ENCODE measurements around the gene TRAPPC14.

TRAPPC14 gene

GRCh38 chr7:100122568-100122967, 36.0 kb downstream of the TRAPPC14 start:
- DNase-seq, result no peak

GRCh38 chr7:100122067-100122466, 36.5 kb downstream of the TRAPPC14 start:
- DNase-seq, result no peak

GRCh38 chr7:100120733-100121036, 37.8 kb downstream of the TRAPPC14 start:
- no peak for DNase-seq

- peak; percentile 64 for DNase-seq
Measured at GRCh38 chr7:100119970-100120732, 38.4 kb downstream of the TRAPPC14 start.

GRCh38 chr7:100119072-100119969, 39.2 kb downstream of the TRAPPC14 start, which contains the start of the genes CNPY4 and TAF6:
CNPY4 (plus strand) TSS chr7:100119634; CDS start chr7:100119745, 111 bp downstream.
TAF6 (minus strand) TSS chr7:100119358; CDS start chr7:100114209, 5,149 bp downstream.
- DNase-seq, result peak; percentile 95

- no peak for DNase-seq
Measured at GRCh38 chr7:100118388-100119071, 40.0 kb downstream of the TRAPPC14 start.

- no peak for DNase-seq
Measured at GRCh38 chr7:100115026-100115425, 43.5 kb downstream of the TRAPPC14 start.

- no peak for DNase-seq
Measured at GRCh38 chr7:100111914-100112313, 46.6 kb downstream of the TRAPPC14 start.

GRCh38 chr7:100111156-100111555, 47.4 kb downstream of the TRAPPC14 start:
- no peak for DNase-seq

GRCh38 chr7:100109521-100110163, 48.9 kb downstream of the TRAPPC14 start:
- DNase-seq, result no peak

GRCh38 chr7:100107890-100108289, 50.6 kb downstream of the TRAPPC14 start:
- DNase-seq, result no peak

GRCh38 chr7:100107125-100107737, 51.3 kb downstream of the TRAPPC14 start:
- no peak for DNase-seq

GRCh38 chr7:100106633-100107032, 51.9 kb downstream of the TRAPPC14 start:
- DNase-seq, result no peak

- no peak for DNase-seq
Measured at GRCh38 chr7:100105534-100105933, 53.0 kb downstream of the TRAPPC14 start.
